Neural cell (in vitro differentiated cells): Measurements from ENCODE around the gene ARFIP2. TPM values are rescaled to one million over a fixed set of nuclear protein-coding genes. Genes with fewer than 3 reads are reported as not detected.

ENCODE experiments used
- H2AFZ ChIP-seq: fragments of 200-600, 300-800 bp; sonication (generic), shearing (Covaris generic); 2 replicates; pipeline ENCODE4 v1.6.0; 2014; ENCODE audit warnings: low read depth, mild to moderate bottlenecking, antibody characterized with exemption, low read length, moderate library complexity
- H3F3A ChIP-seq: fragments of 200-600 bp; shearing (Covaris generic); 2 replicates; pipeline ENCODE4 v1.6.1; 2016; ENCODE audit warnings: mild to moderate bottlenecking, moderate library complexity, mixed read lengths, antibody characterized with exemption, low read length; ENCODE audit not compliant: insufficient read depth, poor library complexity, severe bottlenecking
- H3K27ac ChIP-seq: fragments of 200-600, 300-800 bp; sonication (generic), shearing (Covaris generic); 2 replicates; pipeline ENCODE4 v1.5.1; 2014; ENCODE audit warnings: mild to moderate bottlenecking, low read length, moderate library complexity
- H3K27me3 ChIP-seq: fragments of 300-800, 200-600 bp; sonication (generic), shearing (Covaris generic); 2 replicates; pipeline ENCODE4 v1.6.0; 2014; ENCODE audit warnings: mild to moderate bottlenecking, low read depth, low read length, moderate library complexity; ENCODE audit not compliant: insufficient read depth
- H3K36me3 ChIP-seq: fragments of 300-800, 200-600 bp; sonication (generic), shearing (Covaris generic); 2 replicates; pipeline ENCODE4 v1.5.1; 2014; ENCODE audit warnings: mild to moderate bottlenecking, antibody characterized with exemption, low read length, moderate library complexity; ENCODE audit not compliant: insufficient read depth
- H3K4me2 ChIP-seq: fragments of 300-800, 200-600 bp; sonication (generic), shearing (Covaris generic); 2 replicates; pipeline ENCODE4 v1.6.0; 2014; ENCODE audit warnings: mild to moderate bottlenecking, low read length
- H3K4me3 ChIP-seq: fragments of 300-800, 200-600 bp; sonication (generic), shearing (Covaris generic); 2 replicates; pipeline ENCODE4 v1.5.1; 2014; ENCODE audit warnings: mild to moderate bottlenecking, low read length, moderate library complexity
- H3K79me2 ChIP-seq: fragments of 200-600 bp; shearing (Covaris generic); replicated peaks from 2 replicates; pipeline ENCODE4 v1.6.0; 2014; ENCODE audit warnings: mild to moderate bottlenecking, low read length, moderate library complexity; ENCODE audit not compliant: insufficient read depth
- H3K9ac ChIP-seq: fragments of 300-800, 200-600 bp; sonication (generic), shearing (Covaris generic); 2 replicates; pipeline ENCODE4 v1.6.1; 2016; ENCODE audit warnings: mild to moderate bottlenecking, low read length, mixed read lengths
- H3K9me2 ChIP-seq: fragments of 200-600 bp; shearing (Covaris generic); 2 replicates; pipeline ENCODE4 v1.6.1; 2016; ENCODE audit warnings: mild to moderate bottlenecking, low read length, mixed read lengths; ENCODE audit not compliant: insufficient read depth
- H3K9me3 ChIP-seq: fragments of 200-600, 300-800 bp; sonication (generic), shearing (Covaris generic); 2 replicates; pipeline ENCODE4 v1.6.1; 2016; ENCODE audit warnings: mild to moderate bottlenecking, mixed run types, low read length, moderate library complexity, mixed read lengths
- H4K20me1 ChIP-seq: fragments of 200-600 bp; shearing (Covaris generic); 2 replicates; pipeline ENCODE4 v1.6.1; 2016; ENCODE audit warnings: mild to moderate bottlenecking, mixed run types; ENCODE audit not compliant: insufficient read depth
- EP300 ChIP-seq: fragments of 450-650 bp; conservative IDR thresholded peaks from 2 replicates; pipeline ENCODE4 v1.6.1; 2014; ENCODE audit warnings: antibody characterized with exemption, mild to moderate bottlenecking, moderate library complexity; ENCODE audit not compliant: poor library complexity, severe bottlenecking
- EZH2 ChIP-seq: fragments of 200-600, 300-800 bp; shearing (Covaris generic), sonication (generic); IDR thresholded peaks from 2 replicates; pipeline ENCODE4 v1.6.1; 2014; ENCODE audit warnings: antibody characterized with exemption, low read length, borderline replicate concordance, mild to moderate bottlenecking; ENCODE audit not compliant: insufficient read depth, poor library complexity, severe bottlenecking
- MXI1 ChIP-seq: fragments of 450-650 bp; conservative IDR thresholded peaks from 2 replicates; pipeline ENCODE4 v1.6.1; 2014; ENCODE audit warnings: antibody characterized with exemption, mild to moderate bottlenecking; ENCODE audit not compliant: poor library complexity, severe bottlenecking
- POLR2AphosphoS5 ChIP-seq: IDR thresholded peaks from 2 replicates; pipeline ENCODE4 v1.6.1; 2012
- RAD21 ChIP-seq: fragments of 450-650 bp; conservative IDR thresholded peaks from 2 replicates; pipeline ENCODE4 v1.6.1; 2014; ENCODE audit warnings: antibody characterized with exemption, mild to moderate bottlenecking, moderate library complexity
- SMC3 ChIP-seq: fragments of 450-650 bp; conservative IDR thresholded peaks from 2 replicates; pipeline ENCODE4 v1.6.1; 2014; ENCODE audit warnings: antibody characterized with exemption, mild to moderate bottlenecking, moderate library complexity; ENCODE audit not compliant: poor library complexity
- TAF1 ChIP-seq: IDR thresholded peaks from 2 replicates; pipeline ENCODE4 v1.6.1; 2012; ENCODE audit warnings: low read depth
- polyA plus RNA-seq: library from polyadenylated mRNA; depleted of rRNA; stranded (reverse); fragments of >200 nt; gene quantifications from 2 replicates; pipeline ENCODE4 v1.2.3, GENCODE V29; 2014
- TF ChIP-seq, protein P1 (sequence below): fragments of 450-650 bp; IDR thresholded peaks from 2 replicates; pipeline ENCODE4 v1.5.1; 2014; ENCODE audit warnings: antibody characterized with exemption, mild to moderate bottlenecking, moderate library complexity; ENCODE audit not compliant: poor library complexity, severe bottlenecking
- TF ChIP-seq, protein P2 (sequence below): IDR thresholded peaks from 2 replicates; pipeline ENCODE4 v1.6.1; 2012; ENCODE audit warnings: borderline replicate concordance

The ARFIP2 gene
- polyA plus RNA-seq, 1 donor from 2014 or later: 83.7 TPM

DNA sequence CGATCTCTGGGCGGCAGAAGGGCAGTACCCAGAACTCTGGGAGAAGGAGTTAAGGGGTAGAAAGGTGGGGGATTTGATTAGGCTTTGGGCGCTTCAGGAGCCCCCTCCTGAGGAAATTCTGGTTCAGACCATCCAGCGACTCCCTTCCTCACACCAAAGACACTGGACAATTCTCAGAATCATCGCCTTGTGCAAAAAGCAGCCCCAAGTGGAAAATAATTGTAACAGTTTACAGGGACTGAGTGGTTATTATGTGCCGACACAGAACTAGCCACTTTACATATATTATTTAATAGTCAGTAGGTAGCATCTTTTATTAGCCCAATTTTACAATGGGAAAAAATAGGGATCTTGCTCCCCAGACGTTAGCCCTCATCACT is 6.7 kb downstream of the ARFIP2 start:
- TF ChIP-seq EZH2 (no peak), SMC3 (no peak), POLR2AphosphoS5 (no peak), RAD21 (no peak), MXI1 (no peak), EP300 (no peak), TAF1 (no peak)
- TF ChIP-seq, protein P1, sequence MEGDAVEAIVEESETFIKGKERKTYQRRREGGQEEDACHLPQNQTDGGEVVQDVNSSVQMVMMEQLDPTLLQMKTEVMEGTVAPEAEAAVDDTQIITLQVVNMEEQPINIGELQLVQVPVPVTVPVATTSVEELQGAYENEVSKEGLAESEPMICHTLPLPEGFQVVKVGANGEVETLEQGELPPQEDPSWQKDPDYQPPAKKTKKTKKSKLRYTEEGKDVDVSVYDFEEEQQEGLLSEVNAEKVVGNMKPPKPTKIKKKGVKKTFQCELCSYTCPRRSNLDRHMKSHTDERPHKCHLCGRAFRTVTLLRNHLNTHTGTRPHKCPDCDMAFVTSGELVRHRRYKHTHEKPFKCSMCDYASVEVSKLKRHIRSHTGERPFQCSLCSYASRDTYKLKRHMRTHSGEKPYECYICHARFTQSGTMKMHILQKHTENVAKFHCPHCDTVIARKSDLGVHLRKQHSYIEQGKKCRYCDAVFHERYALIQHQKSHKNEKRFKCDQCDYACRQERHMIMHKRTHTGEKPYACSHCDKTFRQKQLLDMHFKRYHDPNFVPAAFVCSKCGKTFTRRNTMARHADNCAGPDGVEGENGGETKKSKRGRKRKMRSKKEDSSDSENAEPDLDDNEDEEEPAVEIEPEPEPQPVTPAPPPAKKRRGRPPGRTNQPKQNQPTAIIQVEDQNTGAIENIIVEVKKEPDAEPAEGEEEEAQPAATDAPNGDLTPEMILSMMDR: no peak
- TF ChIP-seq, protein P2, sequence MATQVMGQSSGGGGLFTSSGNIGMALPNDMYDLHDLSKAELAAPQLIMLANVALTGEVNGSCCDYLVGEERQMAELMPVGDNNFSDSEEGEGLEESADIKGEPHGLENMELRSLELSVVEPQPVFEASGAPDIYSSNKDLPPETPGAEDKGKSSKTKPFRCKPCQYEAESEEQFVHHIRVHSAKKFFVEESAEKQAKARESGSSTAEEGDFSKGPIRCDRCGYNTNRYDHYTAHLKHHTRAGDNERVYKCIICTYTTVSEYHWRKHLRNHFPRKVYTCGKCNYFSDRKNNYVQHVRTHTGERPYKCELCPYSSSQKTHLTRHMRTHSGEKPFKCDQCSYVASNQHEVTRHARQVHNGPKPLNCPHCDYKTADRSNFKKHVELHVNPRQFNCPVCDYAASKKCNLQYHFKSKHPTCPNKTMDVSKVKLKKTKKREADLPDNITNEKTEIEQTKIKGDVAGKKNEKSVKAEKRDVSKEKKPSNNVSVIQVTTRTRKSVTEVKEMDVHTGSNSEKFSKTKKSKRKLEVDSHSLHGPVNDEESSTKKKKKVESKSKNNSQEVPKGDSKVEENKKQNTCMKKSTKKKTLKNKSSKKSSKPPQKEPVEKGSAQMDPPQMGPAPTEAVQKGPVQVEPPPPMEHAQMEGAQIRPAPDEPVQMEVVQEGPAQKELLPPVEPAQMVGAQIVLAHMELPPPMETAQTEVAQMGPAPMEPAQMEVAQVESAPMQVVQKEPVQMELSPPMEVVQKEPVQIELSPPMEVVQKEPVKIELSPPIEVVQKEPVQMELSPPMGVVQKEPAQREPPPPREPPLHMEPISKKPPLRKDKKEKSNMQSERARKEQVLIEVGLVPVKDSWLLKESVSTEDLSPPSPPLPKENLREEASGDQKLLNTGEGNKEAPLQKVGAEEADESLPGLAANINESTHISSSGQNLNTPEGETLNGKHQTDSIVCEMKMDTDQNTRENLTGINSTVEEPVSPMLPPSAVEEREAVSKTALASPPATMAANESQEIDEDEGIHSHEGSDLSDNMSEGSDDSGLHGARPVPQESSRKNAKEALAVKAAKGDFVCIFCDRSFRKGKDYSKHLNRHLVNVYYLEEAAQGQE: no peak
- H3K9me3 ChIP-seq: no peaks in the 10 kb centered on the region
- H3K9me2 ChIP-seq: no peaks in the 10 kb centered on the region
- H3K9ac ChIP-seq: peak overlapping the region; percentile 91
- H2AFZ ChIP-seq: peak overlapping the region; percentile 1
- peaks cover 8% of the 10 kb centered on the region for H3K79me2 ChIP-seq
- H3K4me3 ChIP-seq: peak overlapping the region; percentile 90
- no peaks in the 10 kb centered on the region for H3K27me3 ChIP-seq
- no peaks in the 10 kb centered on the region for H3K36me3 ChIP-seq
- H4K20me1 ChIP-seq: no peaks in the 10 kb centered on the region
- H3F3A ChIP-seq: no peaks in the 10 kb centered on the region
- H3K4me2 ChIP-seq: peak overlapping the region; percentile 38
- H3K27ac ChIP-seq: peak overlapping the region; percentile 60

DNA sequence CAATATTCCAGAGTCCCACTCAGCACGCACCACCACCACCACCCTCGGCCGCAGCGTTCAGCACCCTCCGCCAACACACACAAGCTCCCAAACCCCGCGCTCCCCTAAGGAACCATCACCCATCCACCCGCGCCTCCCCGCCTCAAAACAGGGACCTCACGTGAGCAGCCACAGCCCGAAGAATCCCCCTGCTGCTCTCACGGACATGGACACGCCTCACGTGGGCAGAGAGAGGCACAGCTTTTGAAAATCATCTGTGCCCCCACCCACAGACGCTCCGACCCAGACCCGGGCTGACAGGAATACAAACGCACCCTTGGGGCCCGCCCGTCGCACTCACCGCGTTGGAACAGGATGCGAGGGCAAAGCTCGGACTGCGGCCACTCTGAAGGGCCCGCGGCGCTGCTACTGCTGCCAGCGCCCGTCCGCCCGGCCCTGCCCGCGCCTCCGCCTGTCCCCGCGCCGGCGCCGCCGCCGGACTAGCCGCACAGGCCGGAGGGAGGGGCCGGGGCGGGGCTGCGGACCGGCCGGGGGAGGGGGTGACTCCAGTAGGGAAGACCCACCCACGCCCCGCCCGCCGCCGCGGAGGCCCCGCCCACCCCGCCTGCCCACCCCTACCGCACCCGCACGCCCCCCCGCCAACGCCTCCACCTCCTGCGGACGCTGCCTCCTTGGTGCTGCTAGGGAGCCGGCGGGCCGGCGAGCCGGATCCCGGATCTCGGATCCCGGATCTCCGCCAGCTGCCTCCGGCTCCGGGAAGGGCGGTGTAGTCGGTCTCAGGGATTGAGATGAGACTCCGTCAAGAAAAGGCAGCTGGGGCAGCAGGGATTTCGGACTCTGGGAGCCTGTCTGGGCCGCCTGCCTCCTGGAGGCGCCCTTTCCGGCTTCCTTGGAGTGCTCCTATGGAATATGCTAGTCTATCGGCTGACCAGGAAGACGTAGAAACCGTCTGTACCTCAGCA is 7.4 kb downstream of the ARFIP2 start, which contains the start of gene TRIM3:
Gene TRIM3, minus strand, starts transcription at position 491 of the 962 bp plus-strand sequence. CDS start 8,246 bp downstream, outside the sequence.
- Histone ChIP-seq H3K36me3 (no peaks in the 10 kb centered on the region), H3F3A (no peaks in the 10 kb centered on the region), H2AFZ (peak within 1 kb of the TSS; percentile 90), H3K9ac (peak within 1 kb of the TSS; percentile 91), H4K20me1 (no peaks in the 10 kb centered on the region), H3K27me3 (no peaks in the 10 kb centered on the region), H3K9me2 (no peaks in the 10 kb centered on the region), H3K27ac (peak within 1 kb of the TSS; percentile 71), H3K4me2 (peak within 1 kb of the TSS; percentile 48), H3K4me3 (peak within 1 kb of the TSS; percentile 90), H3K79me2 (peaks cover 8% of the 10 kb centered on the region), H3K9me3 (no peaks in the 10 kb centered on the region)
- TF ChIP-seq EP300 (no peak), EZH2 (no peak), SMC3 (peak; percentile 17), MXI1 (peak; percentile 77), RAD21 (no peak), POLR2AphosphoS5 (peak; percentile 45), TAF1 (no peak)
- TF ChIP-seq, protein P1: peak; percentile 57
- TF ChIP-seq, protein P2: peak; percentile 31
